ENCODE measurements around the gene DOCK6. TPM values are rescaled to one million over a fixed set of nuclear protein-coding genes. Genes with fewer than 3 reads are reported as not detected.

Gene DOCK6
- total RNA-seq, 2 donors from 2014 or later = 12.7 to 49.4 TPM

GRCh38 chr19:11244846-11245589 lies 17.3 kb downstream of the DOCK6 start:
- Histone ChIP-seq H3K27ac (peak overlapping the region in 1 of 2 donors; percentile 31), H3K4me1 (peaks cover 0 to 28% of the 10 kb centered on the region in 2 donors), H3K9me3 (no peaks in the 10 kb centered on the region), H3K36me3 (peaks cover 18% of the 10 kb centered on the region), H3K4me3 (no peak overlapping the region), H3K27me3 (no peaks in the 10 kb centered on the region)
- no peak for TF ChIP-seq CTCF (IDR thresholded peaks at IDR 0.05)
- no peak for DNase-seq (ENCODE audit: low spot score)

GRCh38 chr19:11243798-11244169 lies 18.5 kb downstream of the DOCK6 start:
- H3K4me1 ChIP-seq = peaks cover 0 to 28% of the 10 kb centered on the region in 2 donors
- H3K4me3 ChIP-seq = no peak overlapping the region
- H3K27me3 ChIP-seq = no peaks in the 10 kb centered on the region
- peak overlapping the region; percentile 46 to 67 for H3K27ac ChIP-seq
- no peak for DNase-seq (ENCODE audit: low spot score)
- H3K36me3 ChIP-seq = peaks cover 25% of the 10 kb centered on the region
- no peak for TF ChIP-seq CTCF (IDR thresholded peaks at IDR 0.05)
- H3K9me3 ChIP-seq = no peaks in the 10 kb centered on the region

GRCh38 chr19:11242864-11243797 lies 19.2 kb downstream of the DOCK6 start:
- H3K27me3 ChIP-seq = no peaks in the 10 kb centered on the region
- no peak overlapping the region for H3K4me3 ChIP-seq
- peak; percentile 84 to 90 for TF ChIP-seq CTCF (IDR thresholded peaks at IDR 0.05)
- peak; percentile 93 for DNase-seq (ENCODE audit: low spot score)
- peaks cover 25% of the 10 kb centered on the region for H3K36me3 ChIP-seq
- H3K9me3 ChIP-seq = no peaks in the 10 kb centered on the region
- H3K27ac ChIP-seq = peak overlapping the region; percentile 46 to 67
- H3K4me1 ChIP-seq = peaks cover 0 to 25% of the 10 kb centered on the region in 2 donors

- TF ChIP-seq CTCF (IDR thresholded peaks at IDR 0.05) = no peak
- Histone ChIP-seq H3K4me3 (no peak overlapping the region), H3K4me1 (peaks cover 0 to 14% of the 10 kb centered on the region in 2 donors), H3K27ac (no peak overlapping the region), H3K9me3 (no peaks in the 10 kb centered on the region), H3K27me3 (no peaks in the 10 kb centered on the region), H3K36me3 (peaks cover 25% of the 10 kb centered on the region)
- DNase-seq (ENCODE audit: low spot score) = no peak
Observed at GRCh38 chr19:11242025-11242424, 20.3 kb downstream of the DOCK6 start.

- H3K27me3 ChIP-seq = no peaks in the 10 kb centered on the region
- H3K27ac ChIP-seq = no peak overlapping the region
- no peak overlapping the region for H3K4me3 ChIP-seq
- peaks cover 0 to 8% of the 10 kb centered on the region in 2 donors for H3K4me1 ChIP-seq
- H3K9me3 ChIP-seq = no peaks in the 10 kb centered on the region
- peaks cover 25% of the 10 kb centered on the region for H3K36me3 ChIP-seq
- TF ChIP-seq CTCF (IDR thresholded peaks at IDR 0.05) = no peak
- no peak for DNase-seq (ENCODE audit: low spot score)
Observed at GRCh38 chr19:11240008-11240444, 22.3 kb downstream of the DOCK6 start.
